ENCODE results near the gene B4GALT6. TPM values are rescaled to one million over a fixed set of nuclear protein-coding genes. Genes with fewer than 3 reads are reported as not detected.

Gene B4GALT6
- total RNA-seq, 4 donors from 2014 or later = 2.5 to 3.6 (median 3.0) TPM

- WGBS, 2 donors = 8% methylated on average over 9 of the region's 9 CpGs
- no peak for TF ChIP-seq CTCF (IDR thresholded peaks at IDR 0.05)
- TF ChIP-seq POLR2A (IDR thresholded peaks at IDR 0.05) = no peak
- H3K36me3 ChIP-seq = no peaks in the 10 kb centered on the region
- no peaks in the 10 kb centered on the region for H3K9me3 ChIP-seq
- H3K27me3 ChIP-seq = peaks cover 0 to 14% (median 0%) of the 10 kb centered on the region in 4 donors
- peaks cover 7 to 46% (median 9%) of the 10 kb centered on the region in 3 donors for H3K4me1 ChIP-seq
- H3K27ac ChIP-seq = peak overlapping the region; percentile 70 to 85 (median 81)
- H3K4me3 ChIP-seq = peak overlapping the region; percentile 66 to 76 (median 70)
- intact Hi-C loops (cut with DNase I) = no loop called here
- no peak for DNase-seq
Measured at GRCh38 chr18:31683968-31684278, 458 bp downstream of the B4GALT6 start.

- Histone ChIP-seq H3K27me3 (peaks cover 0 to 14% (median 0%) of the 10 kb centered on the region in 4 donors), H3K36me3 (no peaks in the 10 kb centered on the region), H3K4me3 (no peak overlapping the region), H3K27ac (no peak overlapping the region), H3K4me1 (peaks cover 7 to 54% (median 17%) of the 10 kb centered on the region in 3 donors), H3K9me3 (no peaks in the 10 kb centered on the region)
- WGBS, 2 donors = 53 to 60% methylated on average over 5 of the region's 5 CpGs
- intact Hi-C loops (cut with DNase I) = no loop called here
- TF ChIP-seq CTCF (IDR thresholded peaks at IDR 0.05) = no peak
- TF ChIP-seq POLR2A (IDR thresholded peaks at IDR 0.05) = no peak
- no peak for DNase-seq
Measured at GRCh38 chr18:31683106-31683505, 1.3 kb downstream of the B4GALT6 start.

- Histone ChIP-seq H3K27me3 (peaks cover 0 to 14% (median 0%) of the 10 kb centered on the region in 4 donors), H3K4me3 (no peak overlapping the region), H3K9me3 (no peaks in the 10 kb centered on the region), H3K27ac (peak overlapping the region in 2 of 4 donors; percentile 45 to 62), H3K4me1 (peaks cover 7 to 65% (median 22%) of the 10 kb centered on the region in 3 donors), H3K36me3 (no peaks in the 10 kb centered on the region)
- peak in 1 of 6 experiments; percentile 43 for TF ChIP-seq CTCF (IDR thresholded peaks at IDR 0.05)
- TF ChIP-seq POLR2A (IDR thresholded peaks at IDR 0.05) = no peak
- no peak for DNase-seq
- intact Hi-C loops (cut with DNase I) = no loop called here
- WGBS, 2 donors = 51 to 56% methylated on average over 2 of the region's 2 CpGs
Measured at GRCh38 chr18:31680831-31681568, 3.4 kb downstream of the B4GALT6 start.

GRCh38 chr18:31680433-31680811 is 4.0 kb downstream of the B4GALT6 start:
- Histone ChIP-seq H3K36me3 (no peaks in the 10 kb centered on the region), H3K27ac (peak overlapping the region; percentile 7 to 62 (median 40)), H3K9me3 (no peaks in the 10 kb centered on the region), H3K27me3 (peaks cover 0 to 14% (median 0%) of the 10 kb centered on the region in 4 donors), H3K4me1 (peaks cover 7 to 59% (median 19%) of the 10 kb centered on the region in 3 donors), H3K4me3 (no peak overlapping the region)
- TF ChIP-seq POLR2A (IDR thresholded peaks at IDR 0.05) (no peak), CTCF (IDR thresholded peaks at IDR 0.05) (no peak)
- no peak for DNase-seq
- intact Hi-C loops (cut with DNase I) = no loop called here
- 42 to 67% methylated on average over 1 of the region's 1 CpG for WGBS, 2 donors

GRCh38 chr18:31679791-31680432 is 4.5 kb downstream of the B4GALT6 start:
- peaks cover 0 to 14% (median 0%) of the 10 kb centered on the region in 4 donors for H3K27me3 ChIP-seq
- intact Hi-C loops (cut with DNase I) = no loop called here
- no peaks in the 10 kb centered on the region for H3K9me3 ChIP-seq
- H3K27ac ChIP-seq = peak overlapping the region; percentile 36 to 70 (median 54)
- no peaks in the 10 kb centered on the region for H3K36me3 ChIP-seq
- peaks cover 7 to 57% (median 19%) of the 10 kb centered on the region in 3 donors for H3K4me1 ChIP-seq
- no peak for DNase-seq
- H3K4me3 ChIP-seq = no peak overlapping the region
- TF ChIP-seq CTCF (IDR thresholded peaks at IDR 0.05) (no peak), POLR2A (IDR thresholded peaks at IDR 0.05) (no peak)
- 71 to 86% methylated on average over 4 of the region's 5 CpGs for WGBS, 2 donors

Measured in esophagus squamous epithelium (tissue), 5 donors.